GM12874 (cell line): ENCODE data around the gene TSSC4.

Source experiments
- TF ChIP-seq, protein P1 (sequence below): IDR thresholded peaks from 2 replicates; pipeline ENCODE4 v1.5.1; 2011; ENCODE audit warnings: low read depth, mild to moderate bottlenecking, control low read depth, low read length, moderate library complexity; ENCODE audit not compliant: insufficient read depth

The TSSC4 gene

DNA sequence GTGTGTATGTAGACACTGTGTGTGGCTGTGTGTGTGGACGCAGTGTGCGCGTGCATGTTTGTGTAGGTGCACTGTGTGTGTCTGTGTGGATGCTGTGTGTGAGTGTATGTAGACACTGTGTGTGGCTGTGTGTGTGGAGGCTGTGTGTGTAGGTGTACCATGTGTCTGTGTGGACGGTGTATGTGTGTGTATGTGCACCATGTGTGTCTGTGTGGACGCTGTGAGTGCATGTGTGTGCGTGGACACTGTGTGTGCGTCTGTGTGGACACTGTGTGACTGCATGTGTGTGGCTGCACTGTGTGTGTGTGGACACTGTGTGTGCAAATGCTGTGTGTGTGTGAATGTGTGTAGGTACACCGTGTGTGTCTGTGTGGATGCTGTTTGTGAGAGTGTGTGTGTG is 33.5 kb downstream of the TSSC4 start:
- TF ChIP-seq, protein P1, sequence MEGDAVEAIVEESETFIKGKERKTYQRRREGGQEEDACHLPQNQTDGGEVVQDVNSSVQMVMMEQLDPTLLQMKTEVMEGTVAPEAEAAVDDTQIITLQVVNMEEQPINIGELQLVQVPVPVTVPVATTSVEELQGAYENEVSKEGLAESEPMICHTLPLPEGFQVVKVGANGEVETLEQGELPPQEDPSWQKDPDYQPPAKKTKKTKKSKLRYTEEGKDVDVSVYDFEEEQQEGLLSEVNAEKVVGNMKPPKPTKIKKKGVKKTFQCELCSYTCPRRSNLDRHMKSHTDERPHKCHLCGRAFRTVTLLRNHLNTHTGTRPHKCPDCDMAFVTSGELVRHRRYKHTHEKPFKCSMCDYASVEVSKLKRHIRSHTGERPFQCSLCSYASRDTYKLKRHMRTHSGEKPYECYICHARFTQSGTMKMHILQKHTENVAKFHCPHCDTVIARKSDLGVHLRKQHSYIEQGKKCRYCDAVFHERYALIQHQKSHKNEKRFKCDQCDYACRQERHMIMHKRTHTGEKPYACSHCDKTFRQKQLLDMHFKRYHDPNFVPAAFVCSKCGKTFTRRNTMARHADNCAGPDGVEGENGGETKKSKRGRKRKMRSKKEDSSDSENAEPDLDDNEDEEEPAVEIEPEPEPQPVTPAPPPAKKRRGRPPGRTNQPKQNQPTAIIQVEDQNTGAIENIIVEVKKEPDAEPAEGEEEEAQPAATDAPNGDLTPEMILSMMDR, result no peak

DNA sequence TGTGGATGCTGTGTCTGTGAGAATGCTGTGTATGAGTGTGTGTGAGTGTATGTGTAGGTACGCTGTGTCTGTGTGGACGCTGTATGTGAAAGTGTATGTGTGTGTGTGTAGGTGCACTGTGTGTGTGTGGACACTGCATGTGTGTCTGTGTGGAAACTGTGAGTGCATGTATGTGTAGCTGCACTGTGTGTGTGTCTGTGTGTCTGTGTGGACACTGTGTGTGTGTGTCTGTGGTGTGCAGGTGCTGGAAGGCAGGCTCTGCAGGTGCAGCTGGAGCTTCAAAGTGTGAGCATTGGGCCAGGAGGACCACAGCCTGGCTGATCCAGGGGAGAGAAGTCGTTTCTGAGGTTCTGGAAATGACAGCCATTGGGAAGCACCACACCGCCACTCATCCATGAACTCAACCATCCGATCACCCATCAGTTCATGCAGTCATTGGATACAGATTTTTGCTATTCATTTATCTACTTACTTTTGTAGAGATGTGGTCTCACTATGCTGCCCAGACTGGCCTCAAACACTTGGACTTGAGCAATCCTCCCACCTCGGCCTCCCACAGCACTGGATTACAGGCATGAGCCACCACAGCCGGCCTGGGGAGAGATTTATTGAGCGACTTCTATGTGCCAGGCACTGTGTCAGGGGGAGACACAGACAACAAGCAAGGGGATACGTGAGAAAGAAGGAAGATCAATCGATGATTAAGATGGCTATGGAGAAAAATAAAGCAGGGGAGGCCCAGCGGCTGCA is 34.1 kb downstream of the TSSC4 start:
- TF ChIP-seq, protein P1, result no peak

DNA sequence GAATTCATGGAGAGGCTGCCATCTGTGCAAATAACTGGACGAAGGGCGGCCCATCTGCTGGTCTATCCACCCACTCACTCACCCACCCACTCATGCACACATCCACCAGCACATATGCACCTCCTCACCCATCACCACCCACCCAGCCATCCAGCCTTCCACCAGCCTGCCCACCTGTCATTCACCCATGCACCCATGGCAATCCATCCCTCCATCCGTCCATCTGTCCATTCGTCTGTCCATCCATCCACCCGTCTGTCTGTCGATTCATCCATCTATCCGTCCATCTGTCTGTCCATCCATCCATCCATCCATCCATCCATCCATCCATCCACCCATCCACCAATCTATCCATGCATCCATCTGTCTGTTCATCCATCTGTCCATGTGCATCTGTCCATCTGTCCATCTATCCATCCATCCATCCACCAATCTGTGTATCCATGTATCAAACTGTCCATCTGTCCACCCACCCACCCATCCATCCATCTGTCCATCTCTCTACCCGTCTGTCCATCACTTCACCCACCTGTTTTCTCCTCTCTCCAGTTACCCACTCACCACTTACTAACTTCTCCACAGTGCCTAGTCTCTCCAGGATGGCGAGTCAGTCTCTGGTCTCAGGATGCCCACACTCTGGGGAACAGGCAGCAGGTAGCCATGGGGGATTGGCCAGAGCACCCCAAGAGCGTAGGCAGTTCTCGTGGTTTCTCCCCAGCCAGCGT is 34.9 kb downstream of the TSSC4 start:
- TF ChIP-seq, protein P1, result no peak

DNA sequence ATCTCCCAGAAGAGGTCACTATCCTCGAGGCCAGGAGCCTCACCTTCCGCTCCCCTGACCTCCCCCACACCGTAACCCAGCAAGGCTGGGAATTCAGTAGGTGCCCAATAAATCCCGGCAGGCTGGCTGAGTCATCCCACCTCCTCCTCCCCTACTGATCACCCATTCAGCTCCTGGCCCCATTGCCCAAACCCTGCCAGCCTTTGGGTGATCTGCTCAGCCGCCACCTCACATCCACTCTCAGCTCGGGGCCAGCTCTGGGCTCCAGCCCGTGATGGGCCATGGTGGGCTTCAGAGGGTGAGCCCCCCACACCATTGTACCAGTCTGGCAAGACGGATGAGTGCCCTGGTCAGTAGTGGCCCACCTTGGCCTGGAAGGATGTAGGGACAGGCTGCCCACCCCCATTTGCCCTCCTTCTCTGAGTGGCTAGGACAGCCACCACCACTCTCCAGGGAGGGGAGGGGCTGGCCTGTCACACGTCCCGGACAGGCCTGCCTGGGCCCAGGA is 35.5 kb downstream of the TSSC4 start:
- TF ChIP-seq, protein P1, result no peak

DNA sequence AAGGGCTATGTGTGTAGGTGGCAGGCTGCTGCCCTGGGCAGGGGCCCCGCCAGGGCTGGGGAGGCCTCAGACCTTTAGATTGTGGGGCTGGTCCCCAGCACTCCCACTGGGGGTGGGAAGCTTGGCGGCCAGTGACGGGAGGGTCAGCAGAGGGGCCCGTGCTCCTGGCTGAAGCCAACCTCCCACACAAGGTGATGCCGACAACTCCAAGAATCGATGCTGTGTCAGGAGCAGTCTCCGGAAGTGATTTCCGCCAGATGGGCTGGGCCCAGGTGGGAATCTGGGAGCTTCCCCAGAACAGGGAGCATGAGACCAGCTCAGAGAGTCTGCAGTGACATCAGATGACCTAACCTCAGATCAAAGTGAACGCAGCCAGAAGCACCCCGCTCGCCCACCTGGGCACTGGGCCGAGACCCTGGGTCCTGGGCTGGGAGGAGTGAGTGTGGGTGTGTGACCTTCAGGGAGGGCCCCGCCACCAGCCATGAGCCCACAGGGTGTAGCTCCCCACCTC is 36.0 kb downstream of the TSSC4 start:
- TF ChIP-seq, protein P1, result no peak

DNA sequence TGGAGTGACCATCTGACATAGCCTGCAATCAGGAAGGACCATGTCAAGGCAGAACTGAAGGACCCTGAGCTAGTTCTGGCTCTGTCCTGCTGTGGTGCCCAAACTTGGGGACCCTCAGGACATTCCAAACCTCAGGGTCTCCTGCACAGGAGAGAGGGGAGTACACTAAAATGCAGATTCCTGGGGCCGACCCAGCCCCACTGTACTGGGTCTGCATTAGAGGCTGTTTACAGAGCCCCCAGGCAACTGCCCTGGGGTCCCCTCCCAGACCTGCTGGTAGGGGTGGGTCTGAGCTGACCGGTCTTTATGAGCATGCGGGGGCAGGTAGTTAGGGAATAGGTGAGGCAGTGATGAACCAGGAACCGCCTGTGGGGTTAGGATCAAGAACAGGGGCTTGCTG is 37.0 kb downstream of the TSSC4 start:
- TF ChIP-seq, protein P1, result no peak

DNA sequence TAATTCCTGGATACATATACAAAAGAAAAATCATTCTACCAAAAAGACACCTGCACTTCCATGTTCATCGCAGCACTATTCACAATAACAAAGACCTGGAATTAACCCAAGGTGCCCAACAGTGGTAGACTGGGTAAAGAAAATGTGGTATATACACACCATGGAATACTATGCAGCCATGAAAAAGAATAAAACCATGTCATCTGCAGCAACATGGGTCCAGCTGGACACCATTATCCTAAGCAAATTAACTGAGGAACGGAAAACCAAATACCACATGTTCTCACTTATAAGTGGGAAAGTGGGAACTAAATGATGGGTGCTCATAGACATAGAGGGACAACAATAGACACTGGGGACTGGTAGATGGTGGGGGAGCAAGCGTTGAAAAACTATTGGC is 39.3 kb downstream of the TSSC4 start:
- TF ChIP-seq, protein P1, result no peak
